Lower leg skin (tissue), 4 donors: Measurements from ENCODE around the gene KRTAP5-4. TPM values are rescaled to one million over a fixed set of nuclear protein-coding genes. Genes with fewer than 3 reads are reported as not detected.
"Not testable (repeated sequence)": the region's sequence is repeated elsewhere in the genome, so short reads cannot be mapped to it uniquely, and the experiment has no call there.

Source experiments
- DNase-seq, 2 donors: peaks; one replicate each; pipeline ENCODE4 v3.0.0-alpha.2; 2019; ENCODE audit warnings: low spot score in 2 of 2
- H3K4me3 ChIP-seq: fragments of 200-600 bp; sonication (generic); 2 replicates; pipeline ENCODE4 v1.5.1; 2017; ENCODE audit warnings: mild to moderate bottlenecking, low read depth; ENCODE audit not compliant: poor library complexity, severe bottlenecking
- POLR2A ChIP-seq, 2 donors: fragments of 450-650 bp; IDR thresholded peaks; one replicate each; pipeline ENCODE4 v1.6.1; 2016 to 2017; ENCODE audit warnings: antibody characterized with exemption in 2 of 2, mild to moderate bottlenecking in 1 of 2, moderate library complexity in 1 of 2
- WGBS, 2 donors: methylation state at CpG; one replicate each; pipeline ENCODE4 v1.1.5; 2018; 5-methylcytosine and 5-hydroxymethylcytosine counted together
- intact Hi-C: fragments of 100-400 bp; cut with DNase I; formaldehyde crosslinking; loops from one replicate; pipeline ENCODE4 v1.15.0; 2023; ENCODE audit warnings: low total_unique reads
- total RNA-seq, 4 donors: library from RNA; depleted of rRNA; stranded (reverse); fragments of >200 nt; gene quantifications; one replicate each; pipeline ENCODE4 v1.1.0, GENCODE V29; 2016
- TF ChIP-seq, protein P1 (sequence below), 3 donors: fragments of 450-650 bp; IDR thresholded peaks; one replicate each; pipeline ENCODE4 v1.5.1; 2016; ENCODE audit warnings: antibody characterized with exemption in 3 of 3, mild to moderate bottlenecking in 3 of 3, moderate library complexity in 2 of 3

The KRTAP5-4 gene
- total RNA-seq, 4 donors from 2014 or later: 7.9 TPM; not detected in 3

DNA sequence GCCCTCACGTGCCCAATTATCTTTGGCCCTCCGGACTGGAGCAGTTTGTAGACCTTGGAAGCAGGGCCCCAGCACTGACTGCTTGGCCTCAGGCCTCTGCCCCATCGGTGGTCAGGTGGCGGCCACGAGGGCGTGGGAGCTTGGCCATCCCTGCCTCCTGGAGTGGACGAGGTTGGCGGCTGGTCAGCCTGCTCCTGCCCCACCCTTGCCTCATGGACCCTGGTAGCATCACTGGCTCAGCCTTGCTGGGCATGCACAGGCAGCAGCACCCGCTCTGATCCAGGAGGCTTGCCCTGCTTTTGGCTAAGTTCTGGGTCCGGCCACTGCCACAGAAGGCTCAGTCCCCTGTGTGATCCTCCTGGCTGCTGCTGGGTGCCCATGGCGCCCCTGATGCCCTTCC is 17.8 kb downstream of the KRTAP5-4 start:
- DNase-seq: no peak
- WGBS, 2 donors: 85 to 94% methylated on average over 6 to 11 of the region's 11 CpGs
- intact Hi-C loops: no loop called here

DNA sequence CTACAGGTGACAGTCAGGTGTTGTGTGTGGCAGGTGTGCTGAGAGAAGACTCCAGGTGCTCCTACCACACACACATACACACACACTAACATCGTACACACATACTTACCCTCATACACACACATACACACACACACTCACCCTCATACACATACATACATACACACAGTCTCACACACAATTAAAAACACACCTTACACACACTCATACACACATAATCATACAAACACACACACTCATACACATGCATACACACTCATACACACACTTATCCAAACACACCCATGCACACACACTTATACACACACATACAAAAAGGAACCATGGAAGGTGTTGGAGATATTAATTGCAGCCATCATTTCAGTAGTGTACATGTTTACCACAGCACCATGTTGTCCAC is 18.3 kb downstream of the KRTAP5-4 start:
- intact Hi-C loops: no loop called here
- TF ChIP-seq, protein P1, sequence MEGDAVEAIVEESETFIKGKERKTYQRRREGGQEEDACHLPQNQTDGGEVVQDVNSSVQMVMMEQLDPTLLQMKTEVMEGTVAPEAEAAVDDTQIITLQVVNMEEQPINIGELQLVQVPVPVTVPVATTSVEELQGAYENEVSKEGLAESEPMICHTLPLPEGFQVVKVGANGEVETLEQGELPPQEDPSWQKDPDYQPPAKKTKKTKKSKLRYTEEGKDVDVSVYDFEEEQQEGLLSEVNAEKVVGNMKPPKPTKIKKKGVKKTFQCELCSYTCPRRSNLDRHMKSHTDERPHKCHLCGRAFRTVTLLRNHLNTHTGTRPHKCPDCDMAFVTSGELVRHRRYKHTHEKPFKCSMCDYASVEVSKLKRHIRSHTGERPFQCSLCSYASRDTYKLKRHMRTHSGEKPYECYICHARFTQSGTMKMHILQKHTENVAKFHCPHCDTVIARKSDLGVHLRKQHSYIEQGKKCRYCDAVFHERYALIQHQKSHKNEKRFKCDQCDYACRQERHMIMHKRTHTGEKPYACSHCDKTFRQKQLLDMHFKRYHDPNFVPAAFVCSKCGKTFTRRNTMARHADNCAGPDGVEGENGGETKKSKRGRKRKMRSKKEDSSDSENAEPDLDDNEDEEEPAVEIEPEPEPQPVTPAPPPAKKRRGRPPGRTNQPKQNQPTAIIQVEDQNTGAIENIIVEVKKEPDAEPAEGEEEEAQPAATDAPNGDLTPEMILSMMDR (IDR thresholded peaks at IDR 0.05): no peak
- TF ChIP-seq POLR2A (IDR thresholded peaks at IDR 0.05): no peak
- DNase-seq: no peak
- 77 to 87% methylated on average over 1 of the region's 1 CpG for WGBS, 2 donors
- H3K4me3 ChIP-seq: no peak overlapping the region

More for the DNA sequence above, 17.8 kb downstream of the KRTAP5-4 start:
- TF ChIP-seq, protein P1 (IDR thresholded peaks at IDR 0.05): no peak
- no peak for TF ChIP-seq POLR2A (IDR thresholded peaks at IDR 0.05)
- no peak overlapping the region for H3K4me3 ChIP-seq

DNA sequence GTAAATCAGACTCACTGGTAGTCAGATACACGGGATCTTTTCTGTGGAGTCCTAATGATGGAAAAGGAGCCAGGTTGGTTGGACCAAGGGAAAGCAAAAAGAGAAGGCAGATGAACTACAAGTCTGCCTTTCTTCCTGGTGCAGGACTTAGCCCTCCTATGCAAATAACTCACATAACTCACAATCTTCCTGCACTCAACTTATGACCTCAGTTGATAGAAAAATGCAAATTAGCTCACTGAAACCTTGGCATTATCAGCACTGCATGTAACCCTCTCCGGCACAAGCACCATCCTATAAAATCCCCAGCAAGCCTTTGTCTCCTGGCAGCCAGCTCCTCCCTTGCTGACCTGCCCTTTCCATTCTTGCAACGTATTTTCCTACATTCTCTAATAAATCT is 20.3 kb downstream of the KRTAP5-4 start:
- WGBS, 2 donors: 71 to 73% methylated on average over 3 of the region's 3 CpGs
- intact Hi-C loops, DNase-seq, H3K4me3 ChIP-seq: not testable (repeated sequence)

DNA sequence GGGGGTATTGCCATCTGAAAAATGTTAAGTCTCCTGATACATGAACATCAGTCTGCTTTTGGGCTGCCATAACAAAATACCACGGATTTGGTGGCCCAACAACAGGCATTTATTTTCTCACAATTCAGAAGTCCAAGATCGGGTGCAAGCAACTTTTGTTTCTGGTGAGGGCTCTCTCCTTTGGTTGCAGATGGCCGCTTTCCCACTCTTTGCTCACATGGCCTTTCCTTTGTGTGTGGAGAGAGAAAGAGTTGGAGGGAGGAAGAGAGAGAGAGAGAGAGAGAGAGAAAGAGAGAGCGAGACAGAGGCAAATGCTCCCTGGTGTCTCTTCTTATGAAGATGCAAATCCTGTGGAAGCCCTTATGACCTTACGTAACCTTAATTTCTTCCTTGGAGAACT is 21.3 kb downstream of the KRTAP5-4 start:
- no peak for TF ChIP-seq POLR2A (IDR thresholded peaks at IDR 0.05)
- H3K4me3 ChIP-seq: no peak overlapping the region
- DNase-seq: no peak
- intact Hi-C loops: no loop called here
- 73 to 82% methylated on average over 5 of the region's 5 CpGs for WGBS, 2 donors

DNA sequence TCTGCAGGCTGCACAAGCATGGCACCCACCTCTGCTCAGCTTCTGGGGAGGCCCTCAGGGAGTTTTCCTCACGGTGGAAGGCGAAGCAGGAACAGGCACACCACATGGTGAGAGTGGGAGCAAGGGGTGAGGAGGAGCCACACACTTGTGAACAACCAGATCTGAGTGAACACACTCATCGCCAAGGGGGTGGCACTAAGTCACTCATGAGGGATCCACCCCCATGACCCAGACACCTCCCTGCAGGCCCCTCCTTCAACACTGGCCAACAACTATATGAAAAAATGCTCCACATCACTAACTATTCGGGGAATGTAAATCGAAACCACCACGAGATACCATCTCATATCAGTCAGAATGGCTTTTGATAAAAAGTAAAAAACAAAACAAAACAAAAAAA is 23.1 kb downstream of the KRTAP5-4 start:
- no peak overlapping the region for H3K4me3 ChIP-seq
- TF ChIP-seq, protein P1 (IDR thresholded peaks at IDR 0.05): no peak
- no peak for TF ChIP-seq POLR2A (IDR thresholded peaks at IDR 0.05)
- no peak for DNase-seq
- intact Hi-C loops: no loop called here
- WGBS, 2 donors: 43 to 56% methylated on average over 5 to 6 of the region's 6 CpGs

DNA sequence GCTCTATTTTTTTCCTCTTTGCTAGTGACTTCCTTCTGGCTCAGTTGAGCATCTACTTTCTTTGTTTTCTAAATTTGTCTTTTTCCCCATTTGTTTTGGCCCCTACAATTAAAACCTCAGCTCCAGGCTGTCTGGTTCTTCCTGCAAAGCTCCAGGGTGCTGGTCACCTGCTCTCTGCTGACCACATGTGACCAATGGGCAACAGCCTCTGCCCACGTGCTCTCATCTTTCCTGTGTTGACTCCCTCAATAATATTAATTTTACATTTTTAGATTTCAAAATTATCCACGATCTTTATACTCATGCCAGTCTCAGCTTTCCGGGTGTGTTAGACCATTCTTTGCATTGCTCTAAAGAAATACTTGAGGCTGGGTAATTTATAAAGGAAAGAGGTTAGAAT is 23.5 kb downstream of the KRTAP5-4 start:
- H3K4me3 ChIP-seq: not testable (repeated sequence)
- WGBS, 2 donors: 76 to 87% methylated on average over 3 of the region's 3 CpGs

DNA sequence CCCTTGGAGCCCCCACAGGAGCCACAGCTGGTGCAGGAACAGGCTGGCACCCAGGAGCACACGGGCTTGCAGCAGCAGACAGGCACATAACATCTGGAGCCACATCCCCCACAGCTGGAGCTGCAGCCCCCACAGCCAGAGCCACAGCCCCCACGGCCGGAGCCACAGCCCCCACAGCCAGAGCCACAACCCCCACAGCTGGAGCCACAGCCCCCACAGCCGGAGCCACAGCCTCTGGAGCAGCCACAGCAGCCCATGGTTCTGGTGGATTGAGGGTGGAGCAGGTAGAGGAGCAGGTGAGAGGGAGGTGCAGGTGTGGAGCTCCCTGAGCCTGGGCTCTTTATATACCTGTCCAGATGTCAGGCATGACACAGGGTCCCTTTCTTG is 24.0 kb downstream of the KRTAP5-4 start, which contains the start of gene KRTAP5-2:
TSS of gene KRTAP5-2 (minus strand) at position 301 of the 387 bp plus-strand sequence. CDS start at position 257, 44 bp downstream.
- WGBS, 2 donors: 50 to 59% methylated on average over 1 to 3 of the region's 4 CpGs
- no peak for TF ChIP-seq POLR2A (IDR thresholded peaks at IDR 0.05)
- TF ChIP-seq, protein P1 (IDR thresholded peaks at IDR 0.05): no peak
- no peak for DNase-seq
- intact Hi-C loops: no loop called here
- no peak within 1 kb of the TSS for H3K4me3 ChIP-seq

More for the DNA sequence above, 23.5 kb downstream of the KRTAP5-4 start:
- intact Hi-C loops, DNase-seq: not testable (repeated sequence)
